Psoas muscle (tissue), 8 donors: ENCODE data around the gene PTPRF. TPM values are rescaled to one million over a fixed set of nuclear protein-coding genes. Genes with fewer than 3 reads are reported as not detected.

ENCODE experiments used
- ATAC-seq, 4 donors: fragments of 200-7000 bp; cut with Tn5 transposase; one replicate each; pipeline ENCODE4 v1.9.1; 2020; ENCODE audit warnings: moderate library complexity in 3 of 4, mild to moderate bottlenecking in 2 of 4
- DNase-seq, 2 donors: peaks; one replicate each; pipeline ENCODE4 v3.0.0-alpha.2; 2020
- H3K27ac ChIP-seq: fragments of 200-600 bp; one replicate; pipeline ENCODE4 v1.8.0; 2022
- H3K27me3 ChIP-seq, 3 donors: fragments of 200-600 bp in 1 of 3; one replicate each; pipeline versions ENCODE4 v1.6.1 to v1.8.0; 2013 to 2022; ENCODE audit warnings: low read length in 2 of 3, mild to moderate bottlenecking in 2 of 3, moderate library complexity in 1 of 3; ENCODE audit not compliant: insufficient read depth in 3 of 3
- H3K36me3 ChIP-seq, 2 donors: fragments of 200-600 bp in 1 of 2; one replicate each; pipeline versions ENCODE4 v1.6.1 to v1.8.0; 2013 to 2022; ENCODE audit warnings: low read depth in 1 of 2, mild to moderate bottlenecking in 1 of 2, moderate library complexity in 1 of 2; ENCODE audit not compliant: insufficient read depth in 1 of 2
- H3K4me1 ChIP-seq: fragments of 200-600 bp; one replicate; pipeline ENCODE4 v1.8.0; 2022
- H3K4me3 ChIP-seq: fragments of 200-600 bp; one replicate; pipeline ENCODE4 v1.8.0; 2022; ENCODE audit warnings: mild to moderate bottlenecking
- H3K9me3 ChIP-seq: fragments of 200-600 bp; one replicate; pipeline ENCODE4 v1.8.0; 2022
- CTCF ChIP-seq: fragments of 200-600 bp; IDR thresholded peaks from one replicate; pipeline ENCODE4 v1.8.0; 2022; ENCODE audit warnings: antibody characterized with exemption
- WGBS, 3 donors: extraction: QIAGEN DNeasy Blood & Tissue Kit; methylation state at CpG; one replicate each; pipeline versions ENCODE4 v1.1.6 to v1.1.7; 2013; 5-methylcytosine and 5-hydroxymethylcytosine counted together
- intact Hi-C, 2 donors: fragments of 100-400 bp; cut with DNase I; formaldehyde crosslinking; loops; one replicate each; pipeline versions ENCODE4 v1.11.0 to v1.14.2; 2022
- long read RNA-seq, 2 donors: library from polyadenylated mRNA; unstranded; transcript quantifications; one replicate each; pipeline ENCODE4 v2.0.0, GENCODE V29; 2021
- polyA plus RNA-seq, 3 donors: library from polyadenylated mRNA; stranded (reverse); fragments of 200-250 nt; gene quantifications; one replicate each; pipeline ENCODE4 v1.2.3, GENCODE V29; 2013
- total RNA-seq, 4 donors: library from RNA; stranded (reverse); fragmentation: NEBNext Ultra II Directional in 2 of 4; extraction: Animal tissue kit (Norgen Biotek cat#: 25700) in 2 of 4; gene quantifications; one replicate each; pipeline versions ENCODE4 v1.2.1 to v1.2.4, GENCODE V29; 2021 to 2023
- donor health status: healthy with polysubstance abuse.
- donor health status: DM: no; HTN: no; CAD: no; lungs with moderate emphysema.
- donor health status: Bipolar disorder and iron deficiency.
- donor health status: healthy.
- donor health status: DM: yes; HTN: yes; CAD: no.
- donor health status: DM: no; HTN: no; CAD: no.
- donor health status: DM: no; HTN: no; CAD: no.
- donor health status: DM: yes; HTN: yes; CAD: no.

The PTPRF gene
- total RNA-seq (1 to 10 TPM; 1.9 to 8.9 (median 3.8) TPM), polyA plus RNA-seq (1 to 10 TPM in 1 of 3 donors, under 1 TPM in 2; 0.65 to 1.3 (median 0.93) TPM)
- long read RNA-seq, donor 1, full-length matches to known transcripts, result 1 of 3 reads
- long read RNA-seq, donor 1, partial matches to known transcripts, result 2 of 3 reads
- long read RNA-seq, donor 1, other reads (novel, unspliced or antisense), result 0 of 3 reads
- long read RNA-seq, donor 2, result 0 reads

GRCh38 chr1:43530483-43531106 lies at the start of gene PTPRF:
TSS of gene PTPRF (plus strand) at chr1:43530883. CDS start at chr1:43545076, 14,193 bp downstream.
- H3K9me3 ChIP-seq, result no peaks in the 10 kb centered on the region
- WGBS, 3 donors, result 1 to 2% (median 1%) methylated on average over 21 to 58 of the region's 58 CpGs
- ATAC-seq, result peak; percentile 36 to 68 (median 57)
- peaks cover 0 to 23% (median 3%) of the 10 kb centered on the region in 3 donors for H3K27me3 ChIP-seq
- no peak for TF ChIP-seq CTCF
- no peak within 1 kb of the TSS for H3K27ac ChIP-seq
- peak within 1 kb of the TSS; percentile 69 for H3K4me3 ChIP-seq
- intact Hi-C loops, result loop anchor here in 1 of 2 donors (5.0 to 10.0 kb wide), 2 partner anchors 117 to 414 kb away; partner anchors contain the start of gene IPO13
- DNase-seq, result peak in 1 of 2 donors; percentile 62
- no peaks in the 10 kb centered on the region for H3K36me3 ChIP-seq
- H3K4me1 ChIP-seq, result peaks cover 8% of the 10 kb centered on the region

DNA sequence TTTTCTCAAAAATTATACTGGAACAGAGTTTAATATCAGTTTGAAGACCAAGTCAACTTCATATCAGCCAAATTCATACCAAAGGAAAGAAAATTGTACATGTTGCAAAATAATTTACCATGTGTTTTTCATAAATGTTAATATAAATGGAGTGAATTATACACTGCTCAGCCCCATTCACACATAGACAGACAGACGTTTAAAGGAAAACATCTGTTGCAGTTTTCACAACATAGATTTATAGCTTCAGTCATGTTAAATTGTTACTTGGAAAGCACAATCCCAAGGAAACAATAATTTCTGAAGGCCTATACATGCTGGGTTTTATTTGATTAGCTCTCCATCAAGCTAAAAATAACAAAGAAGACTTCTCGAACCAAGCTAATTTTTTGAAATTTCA lies 49.2 kb upstream of the PTPRF start:
- H3K36me3 ChIP-seq, result no peaks in the 10 kb centered on the region
- no peak for TF ChIP-seq CTCF
- ATAC-seq (no peak), DNase-seq (no peak)
- WGBS, 3 donors, result 76 to 81% (median 79%) methylated on average over 2 of the region's 2 CpGs
- H3K27me3 ChIP-seq, result no peaks in the 10 kb centered on the region
- no peaks in the 10 kb centered on the region for H3K4me1 ChIP-seq
- no peak overlapping the region for H3K27ac ChIP-seq
- no peaks in the 10 kb centered on the region for H3K9me3 ChIP-seq
- intact Hi-C loops, result no loop called here
- H3K4me3 ChIP-seq, result no peak overlapping the region

GRCh38 chr1:43482215-43482614 lies 48.5 kb upstream of the PTPRF start:
- DNase-seq (no peak), ATAC-seq (no peak)
- Histone ChIP-seq H3K27me3 (no peaks in the 10 kb centered on the region), H3K4me3 (no peak overlapping the region), H3K27ac (no peak overlapping the region), H3K4me1 (no peaks in the 10 kb centered on the region), H3K36me3 (no peaks in the 10 kb centered on the region), H3K9me3 (no peaks in the 10 kb centered on the region)
- WGBS, 3 donors, result 91 to 95% (median 95%) methylated on average over 1 of the region's 1 CpG
- no peak for TF ChIP-seq CTCF
- intact Hi-C loops, result no loop called here

DNA sequence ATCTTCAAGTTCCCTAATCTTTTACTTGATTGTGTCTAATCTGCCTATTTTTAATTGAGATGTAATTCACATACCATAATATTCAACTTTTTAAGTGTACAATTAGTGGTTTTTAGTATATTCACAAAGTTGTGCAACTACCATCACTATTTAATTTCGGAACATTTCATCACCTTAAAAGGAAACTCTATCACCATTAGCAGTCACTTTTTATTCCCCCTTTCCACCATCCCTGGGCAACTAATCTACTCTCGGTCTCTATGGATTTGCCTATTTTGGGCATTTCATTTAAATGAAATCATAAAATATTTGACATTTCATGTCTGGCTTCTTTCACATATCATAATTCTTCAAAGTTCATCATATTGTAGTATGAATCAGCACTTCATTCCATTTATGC lies 46.3 kb upstream of the PTPRF start:
- Histone ChIP-seq H3K4me1 (no peaks in the 10 kb centered on the region), H3K36me3 (no peaks in the 10 kb centered on the region), H3K27me3 (no peaks in the 10 kb centered on the region), H3K9me3 (peaks cover 7% of the 10 kb centered on the region), H3K27ac (no peak overlapping the region), H3K4me3 (no peak overlapping the region)
- DNase-seq (no peak), ATAC-seq (no peak)
- WGBS, 3 donors, result 88 to 92% (median 89%) methylated on average over 2 of the region's 2 CpGs
- intact Hi-C loops, result no loop called here
- no peak for TF ChIP-seq CTCF
